Lung (tissue), 12 donors: ENCODE measurements around the gene CLK2. TPM values are rescaled to one million over a fixed set of nuclear protein-coding genes. Genes with fewer than 3 reads are reported as not detected.

Experiments
- ATAC-seq: fragments of 200-7000 bp; cut with Tn5 transposase; one replicate; pipeline ENCODE4 v1.9.1; 2020; ENCODE audit warnings: moderate number of reproducible peaks; ENCODE audit not compliant: insufficient read depth, low FRiP score
- DNase-seq, 3 donors: peaks; one replicate each; pipeline ENCODE4 v3.0.0-alpha.2; 2013 to 2017
- H3K27ac ChIP-seq, 2 donors: one replicate each; pipeline ENCODE4 v1.5.1; 2013; ENCODE audit warnings: mild to moderate bottlenecking in 2 of 2, moderate library complexity in 2 of 2, control low read depth in 1 of 2, inconsistent platforms in 1 of 2, low read depth in 1 of 2, low read length in 1 of 2
- H3K27me3 ChIP-seq, 3 donors: one replicate each; pipeline ENCODE4 v1.5.1; 2013; ENCODE audit warnings: low read length in 2 of 3; ENCODE audit not compliant: control insufficient read depth in 3 of 3, insufficient read depth in 3 of 3
- H3K36me3 ChIP-seq, 4 donors: one replicate each; pipeline ENCODE4 v1.5.1; 2013; ENCODE audit warnings: low read length in 4 of 4, mild to moderate bottlenecking in 1 of 4, moderate library complexity in 1 of 4; ENCODE audit not compliant: control insufficient read depth in 4 of 4, insufficient read depth in 4 of 4
- H3K4me1 ChIP-seq, 5 donors: one replicate each; pipeline ENCODE4 v1.5.1; 2013; ENCODE audit warnings: low read length in 5 of 5, mild to moderate bottlenecking in 2 of 5, moderate library complexity in 1 of 5; ENCODE audit not compliant: control insufficient read depth in 5 of 5, insufficient read depth in 5 of 5
- H3K4me3 ChIP-seq: one replicate; pipeline ENCODE4 v1.5.1; 2013; ENCODE audit warnings: mild to moderate bottlenecking, control low read depth, moderate library complexity
- H3K9ac ChIP-seq, 2 donors: one replicate each; pipeline ENCODE4 v1.5.1; 2013; ENCODE audit warnings: low read length in 2 of 2, control low read depth in 1 of 2; ENCODE audit not compliant: insufficient read depth in 1 of 2
- H3K9me3 ChIP-seq, 4 donors: one replicate each; pipeline ENCODE4 v1.5.1; 2013; ENCODE audit warnings: low read length in 3 of 4, mild to moderate bottlenecking in 1 of 4, moderate library complexity in 1 of 4; ENCODE audit not compliant: control insufficient read depth in 4 of 4, insufficient read depth in 3 of 4
- CTCF ChIP-seq: IDR thresholded peaks from 2 replicates; pipeline ENCODE4 v1.5.1; 2012; ENCODE audit warnings: mild to moderate bottlenecking; ENCODE audit errors: control extremely low read depth, extremely low read depth
- WGBS, 2 donors: extraction: QIAGEN DNeasy Blood & Tissue Kit; methylation state at CpG; one replicate each; pipeline ENCODE4 v1.1.7; 2013; 5-methylcytosine and 5-hydroxymethylcytosine counted together
- polyA plus RNA-seq, 2 donors: library from polyadenylated mRNA; stranded (reverse); fragments of 200-250 nt; gene quantifications; one replicate each; pipeline ENCODE4 v1.2.1, GENCODE V29; 2013
- total RNA-seq, 2 donors: library from RNA; depleted of rRNA in 1 of 2; stranded (reverse); fragments of >200 nt in 1 of 2; gene quantifications; one replicate each; pipeline ENCODE4 v1.2.1, GENCODE V29; 2014 to 2021
- donor health status: control.
- donor health status: control.
- donor health status: Bipolar disorder and iron deficiency.
- donor health status: healthy.
- donor health status: DM: yes; HTN: yes; CAD: no.

CLK2 gene
- total and polyA plus RNA-seq, 4 donors = 41.1 to 56.5 (median 54.2) TPM

DNA sequence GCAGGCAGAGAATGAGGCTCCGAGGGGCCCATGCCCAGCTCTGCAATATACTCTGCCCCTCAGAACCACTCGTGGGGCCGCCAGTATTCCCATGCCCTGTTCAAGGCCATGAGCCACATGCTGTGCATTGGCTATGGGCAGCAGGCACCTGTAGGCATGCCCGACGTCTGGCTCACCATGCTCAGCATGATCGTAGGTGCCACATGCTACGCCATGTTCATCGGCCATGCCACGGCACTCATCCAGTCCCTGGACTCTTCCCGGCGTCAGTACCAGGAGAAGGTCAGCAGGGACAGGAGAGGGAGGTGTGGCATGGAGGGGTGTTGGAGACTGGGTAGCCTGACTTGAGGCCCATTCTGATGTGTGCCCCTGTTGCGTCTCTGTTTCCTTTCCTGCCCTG, 11.2 kb upstream of the CLK2 start:
- 93 to 95% methylated on average over 12 of the region's 12 CpGs for WGBS, 2 donors
- Histone ChIP-seq H3K9ac (no peak overlapping the region), H3K27me3 (no peaks in the 10 kb centered on the region), H3K4me1 (no peaks in the 10 kb centered on the region), H3K36me3 (peaks cover 0 to 7% (median under 1%) of the 10 kb centered on the region in 4 donors), H3K9me3 (no peaks in the 10 kb centered on the region), H3K27ac (no peak overlapping the region), H3K4me3 (no peak overlapping the region)
- DNase-seq (no peak), ATAC-seq (no peak)
- TF ChIP-seq CTCF = no peak

GRCh38 chr1:155282488-155283091, 9.3 kb upstream of the CLK2 start:
- no peak for ATAC-seq
- Histone ChIP-seq H3K9me3 (no peaks in the 10 kb centered on the region), H3K36me3 (peaks cover 0 to 4% (median 0%) of the 10 kb centered on the region in 4 donors), H3K27me3 (no peaks in the 10 kb centered on the region), H3K4me3 (no peak overlapping the region), H3K27ac (no peak overlapping the region), H3K9ac (no peak overlapping the region), H3K4me1 (peaks cover 0 to 13% (median 3%) of the 10 kb centered on the region in 5 donors)
- WGBS, 2 donors = 96% methylated on average over 29 of the region's 29 CpGs
- no peak for TF ChIP-seq CTCF
- no peak for DNase-seq

- no peak for ATAC-seq
- H3K9ac ChIP-seq = no peak overlapping the region
- DNase-seq = no peak
- no peaks in the 10 kb centered on the region for H3K27me3 ChIP-seq
- H3K4me3 ChIP-seq = no peak overlapping the region
- H3K36me3 ChIP-seq = peaks cover 0 to 4% (median 0%) of the 10 kb centered on the region in 4 donors
- no peaks in the 10 kb centered on the region for H3K9me3 ChIP-seq
- 89 to 92% methylated on average over 2 of the region's 2 CpGs for WGBS, 2 donors
- peaks cover 0 to 20% (median 8%) of the 10 kb centered on the region in 5 donors for H3K4me1 ChIP-seq
- no peak for TF ChIP-seq CTCF
- no peak overlapping the region for H3K27ac ChIP-seq
These were observed 6.0 kb upstream of the CLK2 start for GRCh38 chr1:155279268-155279667.

GRCh38 chr1:155278689-155279160, 5.4 kb upstream of the CLK2 start:
- TF ChIP-seq CTCF = no peak
- H3K27ac ChIP-seq = no peak overlapping the region
- ATAC-seq = no peak
- WGBS, 2 donors = 63% methylated on average over 10 of the region's 10 CpGs
- no peaks in the 10 kb centered on the region for H3K27me3 ChIP-seq
- no peak overlapping the region for H3K4me3 ChIP-seq
- H3K9me3 ChIP-seq = no peaks in the 10 kb centered on the region
- H3K36me3 ChIP-seq = peaks cover 0 to 4% (median 0%) of the 10 kb centered on the region in 4 donors
- no peak overlapping the region for H3K9ac ChIP-seq
- H3K4me1 ChIP-seq = peaks cover 0 to 22% (median 8%) of the 10 kb centered on the region in 5 donors
- no peak for DNase-seq
